Measurements from ENCODE around the gene USP13.

The USP13 gene, protein sequence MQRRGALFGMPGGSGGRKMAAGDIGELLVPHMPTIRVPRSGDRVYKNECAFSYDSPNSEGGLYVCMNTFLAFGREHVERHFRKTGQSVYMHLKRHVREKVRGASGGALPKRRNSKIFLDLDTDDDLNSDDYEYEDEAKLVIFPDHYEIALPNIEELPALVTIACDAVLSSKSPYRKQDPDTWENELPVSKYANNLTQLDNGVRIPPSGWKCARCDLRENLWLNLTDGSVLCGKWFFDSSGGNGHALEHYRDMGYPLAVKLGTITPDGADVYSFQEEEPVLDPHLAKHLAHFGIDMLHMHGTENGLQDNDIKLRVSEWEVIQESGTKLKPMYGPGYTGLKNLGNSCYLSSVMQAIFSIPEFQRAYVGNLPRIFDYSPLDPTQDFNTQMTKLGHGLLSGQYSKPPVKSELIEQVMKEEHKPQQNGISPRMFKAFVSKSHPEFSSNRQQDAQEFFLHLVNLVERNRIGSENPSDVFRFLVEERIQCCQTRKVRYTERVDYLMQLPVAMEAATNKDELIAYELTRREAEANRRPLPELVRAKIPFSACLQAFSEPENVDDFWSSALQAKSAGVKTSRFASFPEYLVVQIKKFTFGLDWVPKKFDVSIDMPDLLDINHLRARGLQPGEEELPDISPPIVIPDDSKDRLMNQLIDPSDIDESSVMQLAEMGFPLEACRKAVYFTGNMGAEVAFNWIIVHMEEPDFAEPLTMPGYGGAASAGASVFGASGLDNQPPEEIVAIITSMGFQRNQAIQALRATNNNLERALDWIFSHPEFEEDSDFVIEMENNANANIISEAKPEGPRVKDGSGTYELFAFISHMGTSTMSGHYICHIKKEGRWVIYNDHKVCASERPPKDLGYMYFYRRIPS

DNA sequence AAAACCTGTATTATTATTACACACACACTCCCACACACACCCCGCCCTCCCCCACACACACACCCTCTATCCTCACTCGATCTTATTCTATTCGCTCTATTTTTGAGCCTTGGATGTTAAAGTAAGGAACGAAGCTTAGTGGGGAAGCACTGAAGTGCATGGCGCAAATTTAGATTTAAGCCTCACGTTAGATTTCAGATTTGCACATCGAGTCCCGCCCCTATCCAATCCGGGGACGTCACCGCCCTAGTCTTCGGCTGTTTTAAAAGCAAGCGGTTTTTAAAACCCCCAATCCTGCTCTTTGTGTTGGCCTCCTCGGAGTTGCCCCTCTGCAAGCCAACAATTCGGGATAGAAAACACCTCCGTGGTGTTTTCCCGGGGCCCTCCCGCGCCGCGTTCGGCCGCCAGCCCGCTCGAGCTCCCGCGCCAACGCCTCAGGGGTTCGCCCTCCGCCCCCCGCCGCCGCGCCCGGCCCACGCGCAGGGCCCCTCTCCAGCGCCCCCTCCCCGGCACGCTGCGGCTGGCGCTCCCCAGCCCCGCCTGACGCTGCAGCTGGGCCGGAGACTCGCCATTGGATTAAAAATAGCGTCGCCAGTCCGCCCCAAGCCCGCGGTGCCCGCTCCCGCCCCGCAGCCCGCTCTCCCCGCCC is at the start of gene USP13:
Gene USP13 (plus strand): TSS at position 594 of the 649 bp plus-strand sequence. CDS start 186 bp downstream, outside the sequence.
- H3K36me3 ChIP-seq (ENCODE audit: insufficient read depth), result no peaks in the 10 kb centered on the region
- peaks cover 23% of the 10 kb centered on the region for H3K4me1 ChIP-seq (ENCODE audit: low read depth, poor library complexity, severe bottlenecking)
- TF ChIP-seq, protein P1, sequence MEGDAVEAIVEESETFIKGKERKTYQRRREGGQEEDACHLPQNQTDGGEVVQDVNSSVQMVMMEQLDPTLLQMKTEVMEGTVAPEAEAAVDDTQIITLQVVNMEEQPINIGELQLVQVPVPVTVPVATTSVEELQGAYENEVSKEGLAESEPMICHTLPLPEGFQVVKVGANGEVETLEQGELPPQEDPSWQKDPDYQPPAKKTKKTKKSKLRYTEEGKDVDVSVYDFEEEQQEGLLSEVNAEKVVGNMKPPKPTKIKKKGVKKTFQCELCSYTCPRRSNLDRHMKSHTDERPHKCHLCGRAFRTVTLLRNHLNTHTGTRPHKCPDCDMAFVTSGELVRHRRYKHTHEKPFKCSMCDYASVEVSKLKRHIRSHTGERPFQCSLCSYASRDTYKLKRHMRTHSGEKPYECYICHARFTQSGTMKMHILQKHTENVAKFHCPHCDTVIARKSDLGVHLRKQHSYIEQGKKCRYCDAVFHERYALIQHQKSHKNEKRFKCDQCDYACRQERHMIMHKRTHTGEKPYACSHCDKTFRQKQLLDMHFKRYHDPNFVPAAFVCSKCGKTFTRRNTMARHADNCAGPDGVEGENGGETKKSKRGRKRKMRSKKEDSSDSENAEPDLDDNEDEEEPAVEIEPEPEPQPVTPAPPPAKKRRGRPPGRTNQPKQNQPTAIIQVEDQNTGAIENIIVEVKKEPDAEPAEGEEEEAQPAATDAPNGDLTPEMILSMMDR (conservative IDR thresholded peaks at IDR 0.05; ENCODE audit: low read depth, low read length), result no peak
- no peaks in the 10 kb centered on the region for H3K27me3 ChIP-seq (ENCODE audit: insufficient read depth, low read depth)
- peak within 1 kb of the TSS; percentile 93 for H3K4me3 ChIP-seq (IDR thresholded peaks at IDR 0.05; ENCODE audit: insufficient read depth, low read depth, low read length)
- no peaks in the 10 kb centered on the region for H4K20me1 ChIP-seq (ENCODE audit: insufficient read depth)
- peak within 1 kb of the TSS; percentile 90 for H3K9ac ChIP-seq
- H2AFZ ChIP-seq (ENCODE audit: low read depth), result peak within 1 kb of the TSS; percentile 86
- peak within 1 kb of the TSS; percentile 66 for H3K4me2 ChIP-seq
- peaks cover 43% of the 10 kb centered on the region for H3K79me2 ChIP-seq (ENCODE audit: insufficient read depth, low read depth)
- H3K27ac ChIP-seq, result peak within 1 kb of the TSS; percentile 85

DNA sequence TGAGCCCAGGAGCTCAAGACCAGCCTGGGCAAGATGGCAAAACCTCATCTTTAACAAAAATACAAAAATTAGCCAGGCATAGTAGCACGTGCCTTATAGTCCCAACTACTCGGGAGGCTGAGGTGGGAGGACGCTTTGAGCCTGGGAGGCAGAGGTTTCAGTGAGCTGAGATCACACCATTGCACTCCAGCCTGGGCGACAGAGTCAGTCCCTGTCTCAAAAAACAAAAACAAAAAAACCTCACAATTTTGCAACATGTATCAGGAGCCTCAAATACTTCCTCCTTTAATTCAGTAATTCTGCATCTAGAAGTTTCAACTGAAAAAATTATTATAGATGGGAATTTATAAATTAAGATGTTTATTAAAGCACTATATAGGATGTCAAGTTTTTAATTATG is 49.5 kb upstream of the USP13 start:
- Histone ChIP-seq H3K4me2 (peak overlapping the region; percentile 93), H2AFZ (ENCODE audit: low read depth) (no peak overlapping the region), H3K27me3 (ENCODE audit: insufficient read depth, low read depth) (no peaks in the 10 kb centered on the region), H3K4me3 (IDR thresholded peaks at IDR 0.05; ENCODE audit: insufficient read depth, low read depth, low read length) (no peak overlapping the region), H3K27ac (no peak overlapping the region), H3K79me2 (ENCODE audit: insufficient read depth, low read depth) (peaks cover 53% of the 10 kb centered on the region), H3K9ac (peak overlapping the region; percentile 93; the same call in 1 of the 2 replicates), H3K36me3 (ENCODE audit: insufficient read depth) (no peaks in the 10 kb centered on the region; the same call in 1 of the 2 replicates), H4K20me1 (ENCODE audit: insufficient read depth) (no peaks in the 10 kb centered on the region), H3K4me1 (ENCODE audit: low read depth, poor library complexity, severe bottlenecking) (peaks cover 25% of the 10 kb centered on the region)
- TF ChIP-seq, protein P1 (conservative IDR thresholded peaks at IDR 0.05; ENCODE audit: low read depth, low read length), result no peak

DNA sequence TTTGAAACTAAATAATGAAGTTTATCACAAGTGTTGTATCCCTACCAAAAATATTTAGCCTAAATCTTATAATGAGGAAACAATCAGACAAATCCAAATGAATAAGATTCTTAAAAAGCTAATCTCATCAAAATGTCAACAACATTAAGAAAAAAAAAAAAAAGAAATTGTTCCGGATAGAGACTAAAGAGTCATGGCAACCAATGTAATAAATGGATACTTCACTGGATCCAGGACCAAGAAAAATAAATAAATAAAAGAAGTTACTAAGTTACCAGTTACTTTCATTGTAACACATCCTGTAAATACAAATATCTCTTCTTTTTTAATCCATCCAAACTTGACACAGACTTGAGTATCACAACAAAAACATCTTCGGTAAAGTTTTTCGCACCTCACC is 49.0 kb upstream of the USP13 start:
- no peak overlapping the region for H3K4me3 ChIP-seq (IDR thresholded peaks at IDR 0.05; ENCODE audit: insufficient read depth, low read depth, low read length)
- TF ChIP-seq, protein P1 (conservative IDR thresholded peaks at IDR 0.05; ENCODE audit: low read depth, low read length), result no peak
- H3K9ac ChIP-seq, result peak overlapping the region; percentile 93
- H3K4me2 ChIP-seq, result peak overlapping the region; percentile 93
- H2AFZ ChIP-seq (ENCODE audit: low read depth), result peak overlapping the region; percentile 60
- H4K20me1 ChIP-seq (ENCODE audit: insufficient read depth), result no peaks in the 10 kb centered on the region
- no peaks in the 10 kb centered on the region; the same call in 1 of the 2 replicates for H3K36me3 ChIP-seq (ENCODE audit: insufficient read depth)
- H3K27me3 ChIP-seq (ENCODE audit: insufficient read depth, low read depth), result no peaks in the 10 kb centered on the region
- H3K27ac ChIP-seq, result peak overlapping the region; percentile 79
- peaks cover 25% of the 10 kb centered on the region for H3K4me1 ChIP-seq (ENCODE audit: low read depth, poor library complexity, severe bottlenecking)
- H3K79me2 ChIP-seq (ENCODE audit: insufficient read depth, low read depth), result peaks cover 53% of the 10 kb centered on the region
